CD14-positive monocyte (primary cell): ENCODE data around the gene ROBO1. TPM values are rescaled to one million over a fixed set of nuclear protein-coding genes. Genes with fewer than 3 reads are reported as not detected.

ENCODE experiments used
- DNase-seq, 3 donors: peaks; one replicate each; pipeline ENCODE4 v3.0.0-alpha.2; 2011 to 2022
- H2AFZ ChIP-seq: 2 replicates; pipeline ENCODE4 v1.6.0; 2012; ENCODE audit warnings: mild to moderate bottlenecking, low read depth, low read length, inconsistent platforms; ENCODE audit not compliant: insufficient read depth, poor library complexity, severe bottlenecking
- H3K27ac ChIP-seq, 2 donors: 1 replicate in 1 of 2; 2 replicates in 1 of 2; pipeline ENCODE4 v1.5.1; 2012 to 2013; ENCODE audit warnings: low read length in 2 of 2, control low read depth in 1 of 2, inconsistent platforms in 1 of 2, low read depth in 1 of 2, mild to moderate bottlenecking in 1 of 2
- H3K27me3 ChIP-seq, 2 donors: one replicate each; pipeline versions ENCODE4 v1.6.0 to v1.6.1; 2011 to 2013; ENCODE audit warnings: low read length in 2 of 2; ENCODE audit not compliant: control insufficient read depth in 2 of 2, insufficient read depth in 2 of 2
- H3K36me3 ChIP-seq, 2 donors: replicated peaks in 1 of 2; 1 replicate in 1 of 2; 2 replicates in 1 of 2; pipeline versions ENCODE4 v1.5.1 to v1.6.1; 2012 to 2013; ENCODE audit warnings: low read length in 2 of 2, control low read depth in 1 of 2, inconsistent platforms in 1 of 2, mild to moderate bottlenecking in 1 of 2; ENCODE audit not compliant: insufficient read depth in 2 of 2, control insufficient read depth in 1 of 2
- H3K4me1 ChIP-seq, 2 donors: 1 replicate in 1 of 2; 2 replicates in 1 of 2; pipeline versions ENCODE4 v1.5.1 to v1.6.1; 2012 to 2013; ENCODE audit warnings: low read length in 2 of 2, control low read depth in 1 of 2, inconsistent platforms in 1 of 2, mild to moderate bottlenecking in 1 of 2, moderate library complexity in 1 of 2; ENCODE audit not compliant: insufficient read depth in 2 of 2, control insufficient read depth in 1 of 2
- H3K4me2 ChIP-seq: replicated peaks from 2 replicates; pipeline ENCODE3; 2012; ENCODE audit warnings: low read length, moderate library complexity, mild to moderate bottlenecking; ENCODE audit not compliant: poor library complexity, severe bottlenecking; ENCODE audit errors: extremely low read depth
- H3K4me3 ChIP-seq, 3 experiments: fragments of 200-600 bp in 1 of 3; sonication (generic) in 1 of 3; replicated peaks in 1 of 3; 1 replicate in 2 of 3; 2 replicates in 1 of 3; pipeline ENCODE4 v1.5.1; 2011 to 2013; ENCODE audit warnings: low read length in 3 of 3, mild to moderate bottlenecking in 3 of 3, control low read depth in 2 of 3, low read depth in 2 of 3, inconsistent platforms in 1 of 3, moderate library complexity in 1 of 3
- H3K79me2 ChIP-seq: 2 replicates; pipeline ENCODE4 v1.6.0; 2012; ENCODE audit warnings: mild to moderate bottlenecking, control low read depth, inconsistent platforms, low read length, moderate library complexity; ENCODE audit not compliant: insufficient read depth
- H3K9ac ChIP-seq: 2 replicates; pipeline ENCODE4 v1.6.0; 2017; ENCODE audit warnings: low read length, mild to moderate bottlenecking; ENCODE audit not compliant: insufficient read depth, poor library complexity, severe bottlenecking
- H3K9me3 ChIP-seq, 2 donors: replicated peaks in 1 of 2; 1 replicate in 1 of 2; 2 replicates in 1 of 2; pipeline versions ENCODE4 v1.5.1 to v1.6.1; 2012 to 2013; ENCODE audit warnings: low read length in 2 of 2, control low read depth in 1 of 2; ENCODE audit not compliant: control insufficient read depth in 1 of 2, insufficient read depth in 1 of 2
- H4K20me1 ChIP-seq: 2 replicates; pipeline ENCODE4 v1.6.0; 2012; ENCODE audit warnings: mild to moderate bottlenecking, low read length, control low read depth, moderate library complexity; ENCODE audit not compliant: insufficient read depth
- H3K27ac Mint-ChIP-seq, 7 donors: one replicate each; pipeline ENCODE4 v1.8.0; 2020; ENCODE audit warnings: mild to moderate bottlenecking in 7 of 7, mixed read lengths in 7 of 7, moderate library complexity in 6 of 7, inconsistent platforms in 2 of 7
- H3K27me3 Mint-ChIP-seq, 3 donors: one replicate each; pipeline ENCODE4 v1.8.0; 2021 to 2022; ENCODE audit warnings: low read depth in 3 of 3, mild to moderate bottlenecking in 3 of 3, mixed read lengths in 3 of 3, moderate library complexity in 3 of 3, inconsistent platforms in 1 of 3
- H3K36me3 Mint-ChIP-seq, 2 donors: one replicate each; pipeline ENCODE4 v1.8.0; 2020; ENCODE audit warnings: mixed read lengths in 2 of 2, inconsistent platforms in 1 of 2, mild to moderate bottlenecking in 1 of 2
- H3K4me1 Mint-ChIP-seq: one replicate; pipeline ENCODE4 v1.8.0; 2020; ENCODE audit warnings: mild to moderate bottlenecking, mixed read lengths
- H3K4me3 Mint-ChIP-seq, 2 donors: one replicate each; pipeline ENCODE4 v1.8.0; 2020; ENCODE audit warnings: mild to moderate bottlenecking in 2 of 2, mixed read lengths in 2 of 2, moderate library complexity in 1 of 2
- H3K9me3 Mint-ChIP-seq, 7 donors: one replicate each; pipeline ENCODE4 v1.8.0; 2020 to 2022; ENCODE audit warnings: mixed read lengths in 7 of 7, mild to moderate bottlenecking in 6 of 7, moderate library complexity in 6 of 7, inconsistent platforms in 2 of 7
- CTCF ChIP-seq: fragments of 200-600 bp; IDR thresholded peaks from one replicate; pipeline ENCODE4 v1.8.0; 2022; ENCODE audit warnings: antibody characterized with exemption, mild to moderate bottlenecking
- WGBS: methylation state at CpG from one replicate; pipeline ENCODE4 v1.1.5; 2013; ENCODE audit warnings: missing lambda C conversion rate; ENCODE audit not compliant: insufficient coverage; 5-methylcytosine and 5-hydroxymethylcytosine counted together
- intact Hi-C, 2 donors: fragments of 100-400 bp; cut with micrococcal nuclease; formaldehyde crosslinking; loops; one replicate each; pipeline versions ENCODE4 v1.15.0 to v1.15.1; 2023
- polyA plus RNA-seq, 3 donors: library from polyadenylated mRNA; depleted of rRNA in 1 of 3; unstranded in 2 of 3; stranded (reverse) in 1 of 3; fragments of 300-500 nt in 2 of 3; fragments of >200 nt in 1 of 3; fragmentation: Illumina TruSeq in 2 of 3; gene quantifications; 1 replicate in 2 of 3; 2 replicates in 1 of 3; pipeline ENCODE4 v1.2.3, GENCODE V29; 2012 to 2021

Gene ROBO1
- polyA plus RNA-seq, 3 donors, result 0.09 to 0.10 TPM; not detected in 1

- Histone ChIP-seq H3K9ac (no peak overlapping the region), H3K4me3 (no peak overlapping the region), H3K36me3 (no peaks in the 10 kb centered on the region), H3K4me2 (no peak overlapping the region), H2AFZ (no peak overlapping the region), H3K27ac (no peak overlapping the region), H3K9me3 (peaks cover 27 to 41% of the 10 kb centered on the region in 2 donors), H3K27me3 (no peaks in the 10 kb centered on the region), H3K79me2 (no peaks in the 10 kb centered on the region), H3K4me1 (no peaks in the 10 kb centered on the region), H4K20me1 (no peaks in the 10 kb centered on the region)
- no peaks in the 10 kb centered on the region for H3K36me3 Mint-ChIP-seq
- no peak overlapping the region for H3K27ac Mint-ChIP-seq
- TF ChIP-seq CTCF, result no peak
- no peaks in the 10 kb centered on the region for H3K27me3 Mint-ChIP-seq
- intact Hi-C loops, result no loop called here
- H3K4me1 Mint-ChIP-seq, result no peaks in the 10 kb centered on the region
- H3K9me3 Mint-ChIP-seq, result peaks cover 9 to 33% (median 24%) of the 10 kb centered on the region in 7 donors
- DNase-seq, result no peak
- no peak overlapping the region for H3K4me3 Mint-ChIP-seq
- 89% methylated on average over 6 of the region's 6 CpGs for WGBS
These were observed 148.9 kb downstream of the ROBO1 start for GRCh38 chr3:79618883-79619282.

- no peak overlapping the region for H3K9ac ChIP-seq
- Mint-ChIP-seq H3K27ac (no peak overlapping the region), H3K4me3 (no peak overlapping the region), H3K27me3 (no peaks in the 10 kb centered on the region), H3K4me1 (no peaks in the 10 kb centered on the region), H3K36me3 (no peaks in the 10 kb centered on the region), H3K9me3 (peaks cover 0 to 3% (median 2%) of the 10 kb centered on the region in 7 donors)
- intact Hi-C loops, result no loop called here
- no peaks in the 10 kb centered on the region for H3K36me3 ChIP-seq
- H3K27ac ChIP-seq, result no peak overlapping the region
- H2AFZ ChIP-seq, result no peak overlapping the region
- DNase-seq, result no peak
- H3K9me3 ChIP-seq, result no peaks in the 10 kb centered on the region
- no peak overlapping the region for H3K4me3 ChIP-seq
- H3K4me2 ChIP-seq, result no peak overlapping the region
- WGBS, result no CpG with 5 or more reads among the region's 1 CpG
- no peaks in the 10 kb centered on the region for H3K27me3 ChIP-seq
- H3K4me1 ChIP-seq, result no peaks in the 10 kb centered on the region
- no peak for TF ChIP-seq CTCF
- H3K79me2 ChIP-seq, result no peaks in the 10 kb centered on the region
- no peaks in the 10 kb centered on the region for H4K20me1 ChIP-seq
These were observed 161.4 kb downstream of the ROBO1 start for GRCh38 chr3:79606414-79606813.
